B cell (primary cell): ENCODE measurements around the gene DUSP7. TPM values are rescaled to one million over a fixed set of nuclear protein-coding genes. Genes with fewer than 3 reads are reported as not detected.

ENCODE experiments used
- ATAC-seq: fragments of 200-7000 bp; cut with Tn5 transposase; one replicate; pipeline ENCODE4 v1.10.0; 2021; ENCODE audit warnings: low read depth, mild to moderate bottlenecking, moderate number of reproducible peaks, moderate library complexity
- CTCF ChIA-PET: fragments of 350-600 bp; sonication (Branson Sonifier 250); formaldehyde crosslinking; loops from one replicate; lab custom pipeline; 2021; ENCODE audit warnings: antibody characterized with exemption, inconsistent platforms; lab: Charles Lee
- POLR2A ChIA-PET: fragments of 350-600 bp; sonication (Branson Sonifier 250); formaldehyde crosslinking; loops from one replicate; lab custom pipeline; 2021; ENCODE audit warnings: antibody characterized with exemption; lab: Charles Lee
- DNase-seq: peaks from one replicate; pipeline ENCODE4 v3.0.0; 2013
- H2AFZ ChIP-seq: 2 replicates; pipeline ENCODE4 v1.6.1; 2012; ENCODE audit warnings: mild to moderate bottlenecking, low read depth, low read length; ENCODE audit not compliant: insufficient read depth, poor library complexity, severe bottlenecking
- H3K27ac ChIP-seq, 2 donors: 1 replicate in 1 of 2; 2 replicates in 1 of 2; pipeline ENCODE4 v1.5.1; 2012 to 2013; ENCODE audit warnings: low read length in 2 of 2, mild to moderate bottlenecking in 2 of 2, moderate library complexity in 1 of 2
- H3K27me3 ChIP-seq, 4 experiments: fragments of 200-600 bp in 1 of 4; sonication (generic) in 1 of 4; replicated peaks in 1 of 4; 1 replicate in 2 of 4; 2 replicates in 2 of 4; pipeline versions ENCODE4 v1.6.1 to v1.7.0; 2013 to 2016; ENCODE audit warnings: low read length in 3 of 4, mild to moderate bottlenecking in 2 of 4, mixed read lengths in 1 of 4, moderate library complexity in 1 of 4; ENCODE audit not compliant: insufficient read depth in 4 of 4, control insufficient read depth in 3 of 4; ENCODE audit errors: control extremely low read depth in 1 of 4
- H3K36me3 ChIP-seq, 2 experiments: replicated peaks in 1 of 2; 1 replicate in 1 of 2; 2 replicates in 1 of 2; pipeline versions ENCODE4 v1.6.1 to v1.7.1; 2013; ENCODE audit warnings: low read length in 1 of 2; ENCODE audit not compliant: insufficient read depth in 2 of 2, control insufficient read depth in 1 of 2; ENCODE audit errors: control extremely low read depth in 1 of 2, extremely low read depth in 1 of 2
- H3K4me1 ChIP-seq, 2 donors: fragments of 200-600 bp in 1 of 2; sonication (generic) in 1 of 2; 1 replicate in 1 of 2; 2 replicates in 1 of 2; pipeline versions ENCODE4 v1.5.1 to v1.6.1; 2013 to 2017; ENCODE audit warnings: low read length in 2 of 2; ENCODE audit not compliant: control insufficient read depth in 2 of 2, insufficient read depth in 2 of 2
- H3K4me2 ChIP-seq: replicated peaks from 2 replicates; pipeline ENCODE3; 2012; ENCODE audit warnings: mild to moderate bottlenecking, low read depth, low read length; ENCODE audit not compliant: poor library complexity, severe bottlenecking
- H3K4me3 ChIP-seq, 5 experiments: fragments of 200-600 bp in 1 of 5; sonication (generic) in 1 of 5; 1 replicate in 3 of 5; 2 replicates in 2 of 5; pipeline versions ENCODE4 v1.5.1 to v1.7.0; 2011 to 2016; ENCODE audit warnings: low read length in 4 of 5, mild to moderate bottlenecking in 4 of 5, low read depth in 2 of 5, control low read depth in 1 of 5, moderate library complexity in 1 of 5; ENCODE audit not compliant: insufficient read depth in 1 of 5; ENCODE audit errors: control extremely low read depth in 1 of 5, extremely low read depth in 1 of 5
- H3K79me2 ChIP-seq: fragments of 200-600 bp; sonication (generic); one replicate; pipeline ENCODE4 v1.6.0; 2016; ENCODE audit warnings: low read length; ENCODE audit not compliant: control insufficient read depth, insufficient read depth
- H3K9ac ChIP-seq: fragments of 200-600 bp; sonication (generic); 2 replicates; pipeline ENCODE4 v1.6.1; 2017; ENCODE audit warnings: mild to moderate bottlenecking, low read length, moderate library complexity
- H3K9me3 ChIP-seq, 3 donors: one replicate each; pipeline versions ENCODE4 v1.6.1 to v1.7.1; 2013; ENCODE audit warnings: low read length in 2 of 3; ENCODE audit not compliant: control insufficient read depth in 2 of 3, insufficient read depth in 1 of 3; ENCODE audit errors: control extremely low read depth in 1 of 3
- H4K20me1 ChIP-seq: 2 replicates; pipeline ENCODE4 v1.6.0; 2012; ENCODE audit warnings: mild to moderate bottlenecking, low read length; ENCODE audit not compliant: insufficient read depth, control insufficient read depth, poor library complexity, severe bottlenecking
- H3K27ac Mint-ChIP-seq: one replicate; pipeline ENCODE4 v1.8.0; 2021; ENCODE audit warnings: mixed read lengths
- H3K27me3 Mint-ChIP-seq: one replicate; pipeline ENCODE4 v1.8.0; 2021; ENCODE audit warnings: mixed read lengths
- H3K4me1 Mint-ChIP-seq: one replicate; pipeline ENCODE4 v1.8.0; 2021; ENCODE audit warnings: mixed read lengths
- H3K4me3 Mint-ChIP-seq: one replicate; pipeline ENCODE4 v1.8.0; 2021; ENCODE audit warnings: mixed read lengths
- H3K9me3 Mint-ChIP-seq: one replicate; pipeline ENCODE4 v1.8.0; 2022; ENCODE audit warnings: mixed read lengths; ENCODE audit not compliant: insufficient read depth
- EZH2 ChIP-seq: IDR thresholded peaks from 2 replicates; pipeline ENCODE4 v1.6.1; 2012; ENCODE audit warnings: borderline replicate concordance, low read depth, mild to moderate bottlenecking, moderate library complexity, low read length; ENCODE audit not compliant: insufficient read depth, poor library complexity, severe bottlenecking
- WGBS: methylation state at CpG from one replicate; pipeline ENCODE4 v1.1.5; 2013; ENCODE audit warnings: missing lambda C conversion rate; ENCODE audit not compliant: insufficient coverage; 5-methylcytosine and 5-hydroxymethylcytosine counted together
- intact Hi-C: fragments of 100-400 bp; cut with micrococcal nuclease; formaldehyde crosslinking; loops from one replicate; pipeline ENCODE4 v1.10.0; 2022
- polyA plus RNA-seq: library from polyadenylated mRNA; depleted of rRNA; stranded (reverse); fragments of >200 nt; gene quantifications from 2 replicates; pipeline ENCODE4 v1.2.3, GENCODE V29; 2012
- total RNA-seq, 2 donors: library from RNA; stranded (reverse); fragments of 120-200 nt in 1 of 2; gene quantifications; 1 replicate in 1 of 2; 2 replicates in 1 of 2; pipeline versions ENCODE4 v1.2.3 to v1.2.4, GENCODE V29; 2013 to 2022
- TF ChIP-seq, protein P1 (sequence below): fragments of 200-600 bp; IDR thresholded peaks from one replicate; pipeline ENCODE4 v1.8.0; 2022; ENCODE audit warnings: antibody characterized with exemption, mild to moderate bottlenecking

Gene DUSP7
- total and polyA plus RNA-seq, 2 donors (not counting 1 experiment from before 2014, with no cell fraction given): 5.1 to 6.9 TPM

DNA sequence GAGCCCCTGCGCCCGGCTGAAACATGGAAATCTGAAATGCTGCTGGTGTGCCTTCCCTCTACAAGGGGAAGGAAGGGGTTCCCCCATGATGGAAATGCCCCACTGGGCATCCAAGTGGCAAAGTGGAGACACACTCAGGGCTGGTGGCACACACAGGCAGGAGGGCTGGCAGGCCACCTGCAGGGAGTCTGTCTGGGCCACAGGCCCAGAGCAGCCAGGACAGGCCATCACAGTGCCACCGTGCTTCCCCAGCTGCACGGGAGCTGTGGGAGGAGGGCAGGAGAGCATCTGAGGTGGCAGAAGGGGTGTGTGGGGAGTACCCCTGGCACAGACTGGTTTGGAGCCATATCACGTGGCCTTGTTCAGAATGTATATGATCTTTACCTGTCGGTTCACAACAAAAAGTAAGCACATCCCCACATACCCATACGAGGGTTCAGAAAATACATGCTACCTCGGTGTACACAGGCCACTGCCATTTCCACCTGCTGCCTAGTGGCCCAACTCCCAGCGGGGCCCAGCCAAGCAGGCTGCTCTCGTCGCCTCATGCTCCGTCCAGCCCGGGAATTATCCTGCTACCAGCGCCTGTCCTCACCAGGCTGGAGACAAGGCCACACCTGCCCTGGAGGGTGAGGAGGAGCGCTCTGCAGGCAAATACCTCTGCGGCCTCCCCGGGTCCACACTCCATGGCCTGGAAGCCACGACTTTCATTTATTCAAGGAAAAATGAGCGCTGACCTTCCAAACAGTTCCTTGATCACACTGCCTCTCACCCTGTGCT is 22.6 kb upstream of the DUSP7 start:
- TF ChIP-seq, protein P1, sequence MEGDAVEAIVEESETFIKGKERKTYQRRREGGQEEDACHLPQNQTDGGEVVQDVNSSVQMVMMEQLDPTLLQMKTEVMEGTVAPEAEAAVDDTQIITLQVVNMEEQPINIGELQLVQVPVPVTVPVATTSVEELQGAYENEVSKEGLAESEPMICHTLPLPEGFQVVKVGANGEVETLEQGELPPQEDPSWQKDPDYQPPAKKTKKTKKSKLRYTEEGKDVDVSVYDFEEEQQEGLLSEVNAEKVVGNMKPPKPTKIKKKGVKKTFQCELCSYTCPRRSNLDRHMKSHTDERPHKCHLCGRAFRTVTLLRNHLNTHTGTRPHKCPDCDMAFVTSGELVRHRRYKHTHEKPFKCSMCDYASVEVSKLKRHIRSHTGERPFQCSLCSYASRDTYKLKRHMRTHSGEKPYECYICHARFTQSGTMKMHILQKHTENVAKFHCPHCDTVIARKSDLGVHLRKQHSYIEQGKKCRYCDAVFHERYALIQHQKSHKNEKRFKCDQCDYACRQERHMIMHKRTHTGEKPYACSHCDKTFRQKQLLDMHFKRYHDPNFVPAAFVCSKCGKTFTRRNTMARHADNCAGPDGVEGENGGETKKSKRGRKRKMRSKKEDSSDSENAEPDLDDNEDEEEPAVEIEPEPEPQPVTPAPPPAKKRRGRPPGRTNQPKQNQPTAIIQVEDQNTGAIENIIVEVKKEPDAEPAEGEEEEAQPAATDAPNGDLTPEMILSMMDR: no peak
- no peak for TF ChIP-seq EZH2
- over 99% methylated on average over 18 of the region's 19 CpGs for WGBS
- H3K27me3 Mint-ChIP-seq: no peaks in the 10 kb centered on the region
- H2AFZ ChIP-seq: no peak overlapping the region
- H3K4me3 ChIP-seq: no peak overlapping the region
- H3K9me3 ChIP-seq: no peaks in the 10 kb centered on the region
- no peak overlapping the region for H3K4me3 Mint-ChIP-seq
- H3K27me3 ChIP-seq: no peaks in the 10 kb centered on the region
- no peaks in the 10 kb centered on the region for H3K4me1 ChIP-seq
- DNase-seq (no peak), ATAC-seq (no peak)
- no peaks in the 10 kb centered on the region for H3K9me3 Mint-ChIP-seq
- H4K20me1 ChIP-seq: no peaks in the 10 kb centered on the region
- intact Hi-C loops: no loop called here
- H3K27ac ChIP-seq: no peak overlapping the region
- CTCF ChIA-PET: interaction anchor here (0.8 kb wide), 1 partner anchor 16 kb away, joined by 3 read pairs; no protein-coding TSS in a partner anchor
- H3K4me1 Mint-ChIP-seq: no peaks in the 10 kb centered on the region
- no peaks in the 10 kb centered on the region for H3K36me3 ChIP-seq
- H3K79me2 ChIP-seq: no peaks in the 10 kb centered on the region
- H3K9ac ChIP-seq: no peak overlapping the region
- POLR2A ChIA-PET: no interaction called here
- no peak overlapping the region for H3K4me2 ChIP-seq
- no peak overlapping the region for H3K27ac Mint-ChIP-seq

GRCh38 chr3:52077925-52078324 is 21.6 kb upstream of the DUSP7 start:
- Histone ChIP-seq H3K4me2 (no peak overlapping the region), H3K4me1 (no peaks in the 10 kb centered on the region), H3K36me3 (no peaks in the 10 kb centered on the region), H2AFZ (no peak overlapping the region), H3K27ac (no peak overlapping the region), H3K27me3 (no peaks in the 10 kb centered on the region), H3K79me2 (no peaks in the 10 kb centered on the region), H4K20me1 (no peaks in the 10 kb centered on the region), H3K9ac (no peak overlapping the region), H3K9me3 (no peaks in the 10 kb centered on the region), H3K4me3 (no peak overlapping the region)
- TF ChIP-seq EZH2: no peak
- TF ChIP-seq, protein P1: no peak
- ATAC-seq: no peak
- Mint-ChIP-seq H3K4me1 (no peaks in the 10 kb centered on the region), H3K9me3 (no peaks in the 10 kb centered on the region), H3K27ac (no peak overlapping the region), H3K4me3 (no peak overlapping the region), H3K27me3 (no peaks in the 10 kb centered on the region)
- intact Hi-C loops: no loop called here
- 23% methylated on average over 2 of the region's 3 CpGs for WGBS
- CTCF ChIA-PET: no interaction called here
- POLR2A ChIA-PET: no interaction called here
- no peak for DNase-seq
